IMR-90 (cell line): Measurements from ENCODE around the gene MPI. TPM values are rescaled to one million over a fixed set of nuclear protein-coding genes. Genes with fewer than 3 reads are reported as not detected.

Experiments used
- ATAC-seq: fragments of 200-7000 bp; cut with Tn5 transposase; 2 replicates; pipeline ENCODE4 v1.9.1; 2020; ENCODE audit warnings: low read depth, mild to moderate bottlenecking, moderate library complexity
- BruUV-seq: library from RNA; stranded (reverse); fragments of 400-500 nt; replicated peaks from 2 replicates; lab custom pipeline; 2021; lab: Mats Ljungman, UMichigan
- CTCF ChIA-PET: fragments of 300-600 bp; formaldehyde crosslinking; extraction: SDS; loops from one replicate; lab custom pipeline; 2021; ENCODE audit warnings: antibody characterized with exemption; lab: Yijun Ruan, JAX
- POLR2A ChIA-PET: fragments of 300-600 bp; sonication (Branson Sonifier 250); formaldehyde crosslinking; loops from one replicate; lab custom pipeline; 2022; ENCODE audit warnings: antibody characterized with exemption; ENCODE audit not compliant: unreplicated experiment; lab: Charles Lee
- DNase-seq: peaks from one replicate; pipeline ENCODE4 v3.0.0; 2013
- H2AFZ ChIP-seq: replicated peaks from 2 replicates; pipeline ENCODE3; 2013; ENCODE audit warnings: low read length, mild to moderate bottlenecking; ENCODE audit not compliant: poor library complexity
- H2AK5ac ChIP-seq: 2 replicates; pipeline ENCODE4 v1.6.1; 2013; ENCODE audit warnings: low read depth, low read length, inconsistent platforms
- H2AK9ac ChIP-seq: replicated peaks from 2 replicates; pipeline ENCODE3; 2013; ENCODE audit warnings: mild to moderate bottlenecking, low read depth, low read length, moderate library complexity; ENCODE audit not compliant: poor library complexity
- H2BK120ac ChIP-seq: 2 replicates; pipeline ENCODE4 v1.6.1; 2013; ENCODE audit warnings: low read depth, low read length, inconsistent platforms
- H2BK15ac ChIP-seq: 3 replicates; pipeline ENCODE4 v1.6.1; 2013; ENCODE audit warnings: low read depth, low read length, inconsistent platforms
- H2BK20ac ChIP-seq: 2 replicates; pipeline ENCODE4 v1.6.1; 2013; ENCODE audit warnings: low read depth, mild to moderate bottlenecking, inconsistent platforms, low read length, moderate library complexity
- H2BK5ac ChIP-seq: 2 replicates; pipeline ENCODE4 v1.6.1; 2013; ENCODE audit warnings: mild to moderate bottlenecking, low read depth, low read length, inconsistent platforms; ENCODE audit not compliant: poor library complexity, severe bottlenecking
- H3K14ac ChIP-seq: replicated peaks from 2 replicates; pipeline ENCODE4 v1.6.1; 2013; ENCODE audit warnings: low read depth, low read length, inconsistent platforms
- H3K18ac ChIP-seq: 2 replicates; pipeline ENCODE4 v1.6.1; 2013; ENCODE audit warnings: low read depth, low read length, control low read depth
- H3K23ac ChIP-seq: 2 replicates; pipeline ENCODE4 v1.6.1; 2013; ENCODE audit warnings: low read depth, low read length, inconsistent platforms
- H3K27ac ChIP-seq: 2 replicates; pipeline ENCODE4 v1.5.1; 2013; ENCODE audit warnings: mild to moderate bottlenecking, control low read depth, low read length; ENCODE audit not compliant: insufficient read depth
- H3K27me3 ChIP-seq: 2 replicates; pipeline ENCODE4 v1.6.1; 2013; ENCODE audit warnings: low read length; ENCODE audit not compliant: control insufficient read depth, insufficient read depth
- H3K36me3 ChIP-seq: 2 replicates; pipeline ENCODE4 v1.6.1; 2013; ENCODE audit warnings: low read length, mixed read lengths; ENCODE audit not compliant: control insufficient read depth, insufficient read depth
- H3K4ac ChIP-seq: 2 replicates; pipeline ENCODE4 v1.6.1; 2013; ENCODE audit warnings: low read depth, low read length, inconsistent platforms
- H3K4me1 ChIP-seq: 2 replicates; pipeline ENCODE4 v1.6.1; 2013; ENCODE audit warnings: low read length, mixed read lengths; ENCODE audit not compliant: control insufficient read depth, insufficient read depth
- H3K4me2 ChIP-seq: 2 replicates; pipeline ENCODE4 v1.6.1; 2013; ENCODE audit warnings: low read depth, mild to moderate bottlenecking, control low read depth, low read length, moderate library complexity
- H3K4me3 ChIP-seq: 2 replicates; pipeline ENCODE4 v1.5.1; 2013; ENCODE audit warnings: low read depth, mild to moderate bottlenecking, control low read depth, low read length, moderate library complexity; ENCODE audit not compliant: insufficient read depth
- H3K56ac ChIP-seq: 2 replicates; pipeline ENCODE4 v1.6.1; 2013; ENCODE audit warnings: low read length, inconsistent platforms; ENCODE audit not compliant: insufficient read depth; ENCODE audit errors: extremely low read depth
- H3K79me1 ChIP-seq, 2 experiments: 2 replicates each; pipeline ENCODE4 v1.6.1; 2013; ENCODE audit warnings: low read length in 2 of 2, inconsistent platforms in 1 of 2, low read depth in 1 of 2
- H3K9ac ChIP-seq: 2 replicates; pipeline ENCODE4 v1.6.1; 2013; ENCODE audit warnings: low read depth, low read length, control low read depth
- H3K9me1 ChIP-seq: 2 replicates; pipeline ENCODE4 v1.6.1; 2013; ENCODE audit warnings: low read length, inconsistent platforms; ENCODE audit not compliant: insufficient read depth
- H3K9me3 ChIP-seq: 2 replicates; pipeline ENCODE4 v1.6.1; 2013; ENCODE audit warnings: low read length; ENCODE audit not compliant: control insufficient read depth, insufficient read depth
- H4K20me1 ChIP-seq: 2 replicates; pipeline ENCODE4 v1.6.1; 2013; ENCODE audit warnings: low read length, inconsistent platforms; ENCODE audit not compliant: insufficient read depth
- H4K5ac ChIP-seq: 2 replicates; pipeline ENCODE4 v1.6.1; 2013; ENCODE audit warnings: mild to moderate bottlenecking, low read depth, low read length, control low read depth
- H4K8ac ChIP-seq, 2 experiments: 2 replicates each; pipeline ENCODE4 v1.6.1; 2013; ENCODE audit warnings: low read depth in 2 of 2, low read length in 2 of 2, control low read depth in 1 of 2, inconsistent platforms in 1 of 2
- H4K91ac ChIP-seq: 2 replicates; pipeline ENCODE4 v1.6.1; 2013; ENCODE audit warnings: low read depth, low read length, inconsistent platforms; ENCODE audit not compliant: insufficient read depth
- BHLHE40 ChIP-seq: fragments of 150-350 bp; IDR thresholded peaks from 2 replicates; pipeline ENCODE4 v1.6.1; 2016; ENCODE audit warnings: mild to moderate bottlenecking, low read depth, low read length
- CHD1 ChIP-seq: IDR thresholded peaks from 2 replicates; pipeline ENCODE4 v1.6.1; 2012; ENCODE audit warnings: low read depth, low read length, improper control_type of control experiment
- MAFK ChIP-seq: IDR thresholded peaks from 2 replicates; pipeline ENCODE4 v1.6.1; 2012; ENCODE audit warnings: low read depth, low read length, improper control_type of control experiment
- MAZ ChIP-seq: IDR thresholded peaks from 2 replicates; pipeline ENCODE4 v1.6.1; 2012; ENCODE audit warnings: low read depth, mild to moderate bottlenecking, low read length, improper control_type of control experiment, moderate library complexity, borderline replicate concordance
- MXI1 ChIP-seq: IDR thresholded peaks from 2 replicates; pipeline ENCODE4 v1.6.1; 2012; ENCODE audit warnings: low read depth, mild to moderate bottlenecking, low read length, moderate library complexity, borderline replicate concordance
- NFE2L2 ChIP-seq: fragments of 150-350 bp; IDR thresholded peaks from 2 replicates; pipeline ENCODE4 v1.6.1; 2016; ENCODE audit warnings: low read depth, mild to moderate bottlenecking, low read length
- POLR2A ChIP-seq: IDR thresholded peaks from 2 replicates; pipeline ENCODE4 v1.6.1; 2012; ENCODE audit warnings: mild to moderate bottlenecking, low read depth, low read length
- RAD21 ChIP-seq: IDR thresholded peaks from 2 replicates; pipeline ENCODE4 v1.6.1; 2012; ENCODE audit warnings: low read length, improper control_type of control experiment
- RCOR1 ChIP-seq: IDR thresholded peaks from 2 replicates; pipeline ENCODE4 v1.6.1; 2012; ENCODE audit warnings: mild to moderate bottlenecking, low read length, improper control_type of control experiment; ENCODE audit not compliant: insufficient replicate concordance
- RFX5 ChIP-seq: IDR thresholded peaks from 2 replicates; pipeline ENCODE4 v1.8.0; 2012; ENCODE audit warnings: low read depth, mild to moderate bottlenecking, low read length, moderate library complexity
- SMC3 ChIP-seq: fragments of 150-350 bp; IDR thresholded peaks from 2 replicates; pipeline ENCODE4 v1.6.1; 2016; ENCODE audit warnings: low read depth, mild to moderate bottlenecking, antibody characterized with exemption, low read length, moderate library complexity
- WGBS, 2 experiments: methylation state at CpG; one replicate each; pipeline versions ENCODE4 v1.1.5 to v1.1.7; 2013; ENCODE audit warnings: missing lambda C conversion rate in 2 of 2; ENCODE audit not compliant: insufficient read length in 1 of 2; ENCODE audit errors: extremely low coverage in 2 of 2; 5-methylcytosine and 5-hydroxymethylcytosine counted together
- dilution Hi-C: fragments of 300-500 bp; cut with HindIII; formaldehyde crosslinking; loops from one replicate; pipeline ENCODE4 v1.14.3; 2018; ENCODE audit warnings: low sequenced_read_pairs; ENCODE audit not compliant: unreplicated experiment
- in situ Hi-C: fragments of 300-500 bp; cut with MboI; formaldehyde crosslinking; loops from 3 replicates; pipeline ENCODE4 v1.14.3; 2019; ENCODE audit warnings: low sequenced_read_pairs, inconsistent platforms, mixed read lengths
- intact Hi-C: fragments of 100-400 bp; cut with micrococcal nuclease; formaldehyde crosslinking; loops from 2 replicates; pipeline ENCODE4 v1.10.0; 2022
- polyA plus RNA-seq, 3 experiments: library from polyadenylated mRNA; depleted of rRNA; stranded (reverse); fragments of >200 nt; gene quantifications; 2 replicates each; pipeline ENCODE4 v1.2.3, GENCODE V29; 2012; ENCODE audit warnings: low replicate concordance in 1 of 3
- total RNA-seq: library from RNA; depleted of rRNA; stranded (reverse); fragments of >200 nt; gene quantifications from 2 replicates; pipeline ENCODE4 v1.2.3, GENCODE V29; 2012
- TF ChIP-seq, protein P1 (sequence below): fragments of 150-350 bp; IDR thresholded peaks from 2 replicates; pipeline ENCODE4 v1.6.1; 2017; ENCODE audit warnings: mild to moderate bottlenecking, antibody characterized with exemption, low read length, low read depth
- TF ChIP-seq, protein P2 (sequence below): fragments of 150-350 bp; IDR thresholded peaks from 2 replicates; pipeline ENCODE4 v1.6.1; 2016; ENCODE audit warnings: low read depth, mild to moderate bottlenecking, low read length, moderate library complexity, borderline replicate concordance

MPI gene
- total and polyA plus RNA-seq, 2 of the 4 experiments (the other 2 are of a cell fraction) = 80.1 to 91.8 TPM

DNA sequence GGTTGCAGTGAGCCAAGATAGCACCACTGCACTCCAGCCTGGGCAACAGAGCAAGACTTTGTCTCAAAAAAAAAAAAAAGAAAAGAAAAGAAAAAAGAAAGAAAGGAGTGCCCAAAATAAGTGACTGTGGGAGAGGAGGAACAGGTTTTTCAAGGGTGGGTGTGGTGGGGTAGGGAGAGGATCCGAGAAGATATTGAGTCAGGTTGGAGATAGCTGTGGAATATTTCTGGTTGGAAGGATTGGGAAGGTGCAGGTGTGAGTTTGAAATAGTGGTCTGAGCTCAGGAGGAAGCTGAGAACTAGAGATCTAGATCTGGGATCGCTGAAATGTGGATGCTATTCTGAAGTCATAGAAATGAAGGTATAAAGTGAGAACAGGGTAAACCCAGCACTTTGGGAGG, 24.5 kb upstream of the MPI start:
- no peak overlapping the region for H4K5ac ChIP-seq
- H2BK5ac ChIP-seq = no peak overlapping the region
- H3K14ac ChIP-seq = no peak overlapping the region
- no peak overlapping the region for H3K23ac ChIP-seq
- POLR2A ChIA-PET = no interaction called here
- no peak overlapping the region for H3K4me2 ChIP-seq
- H3K79me1 ChIP-seq = peaks cover 14 to 78% of the 10 kb centered on the region in 2 experiments
- intact Hi-C loops = no loop called here
- H2AFZ ChIP-seq = no peak overlapping the region
- H3K9me1 ChIP-seq = peaks cover 39% of the 10 kb centered on the region
- no peak overlapping the region for H3K4me3 ChIP-seq
- H2BK15ac ChIP-seq = no peak overlapping the region
- H3K27me3 ChIP-seq = no peaks in the 10 kb centered on the region
- no peak overlapping the region for H2AK5ac ChIP-seq
- H3K36me3 ChIP-seq = peaks cover 2% of the 10 kb centered on the region
- no peak overlapping the region for H3K9ac ChIP-seq
- no TSS peak for BruUV-seq
- DNase-seq = no peak
- H2BK20ac ChIP-seq = no peak overlapping the region
- WGBS, 2 experiments = 100% methylated on average over 1 of the region's 2 CpGs; no CpG with 5 or more reads in 1 of the 2 experiments
- H3K56ac ChIP-seq = no peak overlapping the region
- H4K8ac ChIP-seq = no peak overlapping the region
- CTCF ChIA-PET = no interaction called here
- no peak for TF ChIP-seq NFE2L2
- no peak for TF ChIP-seq RFX5
- TF ChIP-seq RAD21 = no peak
- no peak for TF ChIP-seq CHD1
- TF ChIP-seq, protein P1, sequence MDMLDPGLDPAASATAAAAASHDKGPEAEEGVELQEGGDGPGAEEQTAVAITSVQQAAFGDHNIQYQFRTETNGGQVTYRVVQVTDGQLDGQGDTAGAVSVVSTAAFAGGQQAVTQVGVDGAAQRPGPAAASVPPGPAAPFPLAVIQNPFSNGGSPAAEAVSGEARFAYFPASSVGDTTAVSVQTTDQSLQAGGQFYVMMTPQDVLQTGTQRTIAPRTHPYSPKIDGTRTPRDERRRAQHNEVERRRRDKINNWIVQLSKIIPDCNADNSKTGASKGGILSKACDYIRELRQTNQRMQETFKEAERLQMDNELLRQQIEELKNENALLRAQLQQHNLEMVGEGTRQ = no peak
- TF ChIP-seq POLR2A = no peak
- no peak for TF ChIP-seq MXI1
- no peak for TF ChIP-seq BHLHE40
- TF ChIP-seq RCOR1 = no peak
- no peak for TF ChIP-seq MAFK
- no peak for TF ChIP-seq SMC3
- TF ChIP-seq MAZ = no peak
- TF ChIP-seq, protein P2, sequence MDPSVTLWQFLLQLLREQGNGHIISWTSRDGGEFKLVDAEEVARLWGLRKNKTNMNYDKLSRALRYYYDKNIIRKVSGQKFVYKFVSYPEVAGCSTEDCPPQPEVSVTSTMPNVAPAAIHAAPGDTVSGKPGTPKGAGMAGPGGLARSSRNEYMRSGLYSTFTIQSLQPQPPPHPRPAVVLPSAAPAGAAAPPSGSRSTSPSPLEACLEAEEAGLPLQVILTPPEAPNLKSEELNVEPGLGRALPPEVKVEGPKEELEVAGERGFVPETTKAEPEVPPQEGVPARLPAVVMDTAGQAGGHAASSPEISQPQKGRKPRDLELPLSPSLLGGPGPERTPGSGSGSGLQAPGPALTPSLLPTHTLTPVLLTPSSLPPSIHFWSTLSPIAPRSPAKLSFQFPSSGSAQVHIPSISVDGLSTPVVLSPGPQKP = no peak
- dilution Hi-C loops = no loop called here
- peaks cover 72% of the 10 kb centered on the region for H4K20me1 ChIP-seq
- no peak for ATAC-seq
- H3K9me3 ChIP-seq = no peaks in the 10 kb centered on the region
- H3K4me1 ChIP-seq = peaks cover 13% of the 10 kb centered on the region
- no peak overlapping the region for H3K27ac ChIP-seq
- in situ Hi-C loops = no loop called here
- no peak overlapping the region for H3K18ac ChIP-seq
- H4K91ac ChIP-seq = no peak overlapping the region
- H2BK120ac ChIP-seq = no peak overlapping the region
- H3K4ac ChIP-seq = no peak overlapping the region
- no peak overlapping the region for H2AK9ac ChIP-seq
